GM12801 (cell line): ENCODE results near the gene PHKB.

Experiments
- CTCF ChIP-seq: IDR thresholded peaks from one replicate; pipeline ENCODE4 v1.5.1; 2011; ENCODE audit warnings: control low read depth; ENCODE audit not compliant: insufficient read length; ENCODE audit errors: extremely low read depth

Gene PHKB

GRCh38 chr16:47666434-47666833 is 205.3 kb downstream of the PHKB start:
- no peak for TF ChIP-seq CTCF

GRCh38 chr16:47667956-47668355 is 206.8 kb downstream of the PHKB start:
- TF ChIP-seq CTCF, result no peak

- TF ChIP-seq CTCF, result no peak
These were observed 211.3 kb downstream of the PHKB start for GRCh38 chr16:47672475-47672874.

GRCh38 chr16:47676635-47677177 is 215.6 kb downstream of the PHKB start:
- no peak for TF ChIP-seq CTCF

- TF ChIP-seq CTCF, result no peak
These were observed 226.6 kb downstream of the PHKB start for GRCh38 chr16:47687694-47688093.

GRCh38 chr16:47693226-47693625 is 232.1 kb downstream of the PHKB start:
- TF ChIP-seq CTCF, result no peak

- no peak for TF ChIP-seq CTCF
These were observed 233.4 kb downstream of the PHKB start for GRCh38 chr16:47694543-47694942.

GRCh38 chr16:47695756-47696155 is 234.6 kb downstream of the PHKB start:
- TF ChIP-seq CTCF, result no peak
